Measurements from ENCODE around the gene IGSF23.

DNA sequence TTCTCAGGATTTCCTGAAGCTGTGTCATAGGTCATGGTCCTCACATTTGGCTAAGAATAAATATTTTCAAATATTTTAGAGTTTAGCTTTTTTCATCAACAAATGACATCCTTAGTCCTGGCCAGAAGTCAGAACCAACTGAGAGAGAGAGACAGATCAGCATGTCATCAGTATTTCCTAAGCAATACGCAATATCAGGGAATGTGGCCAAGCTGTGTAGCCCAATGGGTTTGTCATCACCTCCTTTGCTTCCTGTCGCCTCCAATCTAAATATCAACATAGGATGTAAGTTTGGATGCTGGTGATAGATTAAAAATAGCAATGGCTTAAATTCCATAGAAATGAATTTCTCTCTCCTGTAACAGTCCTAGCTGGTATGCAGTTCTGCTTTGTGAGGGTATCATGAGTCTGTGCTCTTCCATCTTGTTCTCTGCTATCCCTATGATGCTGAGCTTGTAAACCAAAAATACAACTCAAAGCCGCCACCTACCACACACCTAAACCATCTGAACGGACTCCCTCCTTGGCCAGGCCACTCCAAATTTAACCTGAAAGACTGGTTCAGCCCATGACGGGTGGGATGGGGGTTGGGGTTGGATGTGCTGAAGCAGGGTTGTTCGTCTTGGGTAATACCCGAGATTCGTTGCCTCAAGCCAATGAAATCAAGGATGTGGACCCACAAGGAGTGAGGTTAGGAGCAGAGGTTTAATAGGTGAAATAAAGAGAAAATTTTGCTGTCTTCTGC is 10.0 kb upstream of the IGSF23 start:
- no peak for TF ChIP-seq POLR2A (IDR thresholded peaks at IDR 0.05)
- TF ChIP-seq, protein P1, sequence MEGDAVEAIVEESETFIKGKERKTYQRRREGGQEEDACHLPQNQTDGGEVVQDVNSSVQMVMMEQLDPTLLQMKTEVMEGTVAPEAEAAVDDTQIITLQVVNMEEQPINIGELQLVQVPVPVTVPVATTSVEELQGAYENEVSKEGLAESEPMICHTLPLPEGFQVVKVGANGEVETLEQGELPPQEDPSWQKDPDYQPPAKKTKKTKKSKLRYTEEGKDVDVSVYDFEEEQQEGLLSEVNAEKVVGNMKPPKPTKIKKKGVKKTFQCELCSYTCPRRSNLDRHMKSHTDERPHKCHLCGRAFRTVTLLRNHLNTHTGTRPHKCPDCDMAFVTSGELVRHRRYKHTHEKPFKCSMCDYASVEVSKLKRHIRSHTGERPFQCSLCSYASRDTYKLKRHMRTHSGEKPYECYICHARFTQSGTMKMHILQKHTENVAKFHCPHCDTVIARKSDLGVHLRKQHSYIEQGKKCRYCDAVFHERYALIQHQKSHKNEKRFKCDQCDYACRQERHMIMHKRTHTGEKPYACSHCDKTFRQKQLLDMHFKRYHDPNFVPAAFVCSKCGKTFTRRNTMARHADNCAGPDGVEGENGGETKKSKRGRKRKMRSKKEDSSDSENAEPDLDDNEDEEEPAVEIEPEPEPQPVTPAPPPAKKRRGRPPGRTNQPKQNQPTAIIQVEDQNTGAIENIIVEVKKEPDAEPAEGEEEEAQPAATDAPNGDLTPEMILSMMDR (IDR thresholded peaks at IDR 0.05) = no peak
